ENCODE measurements around the gene IQCE. TPM values are rescaled to one million over a fixed set of nuclear protein-coding genes. Genes with fewer than 3 reads are reported as not detected.

The IQCE gene
- total and polyA plus RNA-seq, 2 experiments from 2014 or later = 11.8 to 13.3 TPM

DNA sequence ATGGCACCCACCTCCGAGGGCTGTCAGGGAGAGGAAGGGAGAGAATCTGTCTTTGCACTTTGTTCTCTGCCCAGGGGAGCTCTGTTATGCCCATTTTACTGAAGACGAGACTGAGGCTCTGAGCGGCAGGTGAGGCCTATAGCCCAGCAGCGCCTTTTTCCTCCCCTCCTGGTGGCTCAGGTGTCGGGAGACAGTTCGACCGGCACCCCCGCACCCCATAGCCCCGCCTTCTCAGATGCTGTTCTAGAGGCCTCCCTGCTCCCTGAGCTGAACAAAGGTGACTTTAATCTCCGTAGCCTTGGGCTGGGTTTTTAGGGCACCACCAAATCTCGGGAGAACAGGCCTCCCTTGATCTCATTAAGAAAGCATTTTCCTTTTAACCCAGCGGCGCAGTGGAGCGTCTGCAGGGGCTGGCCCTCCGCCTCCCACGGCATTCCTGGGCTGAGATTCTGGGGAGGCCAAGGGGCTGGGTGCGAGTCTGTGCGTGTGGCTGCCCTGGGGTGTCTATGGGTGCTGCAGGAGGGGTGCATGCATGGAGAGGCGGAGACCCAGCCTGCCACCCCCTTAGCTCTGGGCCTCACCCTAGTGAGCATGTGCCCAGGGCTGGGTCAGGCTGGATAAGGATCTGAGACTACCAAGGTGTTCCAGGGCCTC lies 35.9 kb upstream of the IQCE start:
- peak overlapping the region; percentile 81 for H3K4me2 ChIP-seq
- peaks cover 6% of the 10 kb centered on the region for H3K79me2 ChIP-seq
- no peaks in the 10 kb centered on the region for H3K9me3 ChIP-seq (ENCODE audit: low read depth)
- H3K27me3 ChIP-seq = peaks cover 20% of the 10 kb centered on the region
- TF ChIP-seq EZH2 (IDR thresholded peaks at IDR 0.05; ENCODE audit: borderline replicate concordance) (no peak), CTCF (IDR thresholded peaks at IDR 0.05; ENCODE audit: poor library complexity) (no peak), EZH2phosphoT487 (IDR thresholded peaks at IDR 0.05; ENCODE audit: low read depth, severe bottlenecking, unreplicated experiment) (no peak)
- H3K27ac ChIP-seq = peak overlapping the region; percentile 89
- peaks cover 46% of the 10 kb centered on the region for H3K4me1 ChIP-seq (ENCODE audit: insufficient read depth)
- H2AFZ ChIP-seq = no peak overlapping the region
- no peaks in the 10 kb centered on the region for H3K36me3 ChIP-seq (replicated peaks; ENCODE audit: insufficient read depth, low read depth)
- WGBS (ENCODE audit: low lambda C conversion rate, missing lambda C conversion rate) = 53% methylated on average over 19 of the region's 19 CpGs
- H4K20me1 ChIP-seq (ENCODE audit: insufficient read depth, poor library complexity, severe bottlenecking) = peaks cover 3% of the 10 kb centered on the region
- no peak overlapping the region for H3K4me3 ChIP-seq
- peak; percentile 73 for DNase-seq (ENCODE audit: low spot score)
- H3K9me2 ChIP-seq (replicated peaks; ENCODE audit: insufficient read depth) = no peaks in the 10 kb centered on the region

DNA sequence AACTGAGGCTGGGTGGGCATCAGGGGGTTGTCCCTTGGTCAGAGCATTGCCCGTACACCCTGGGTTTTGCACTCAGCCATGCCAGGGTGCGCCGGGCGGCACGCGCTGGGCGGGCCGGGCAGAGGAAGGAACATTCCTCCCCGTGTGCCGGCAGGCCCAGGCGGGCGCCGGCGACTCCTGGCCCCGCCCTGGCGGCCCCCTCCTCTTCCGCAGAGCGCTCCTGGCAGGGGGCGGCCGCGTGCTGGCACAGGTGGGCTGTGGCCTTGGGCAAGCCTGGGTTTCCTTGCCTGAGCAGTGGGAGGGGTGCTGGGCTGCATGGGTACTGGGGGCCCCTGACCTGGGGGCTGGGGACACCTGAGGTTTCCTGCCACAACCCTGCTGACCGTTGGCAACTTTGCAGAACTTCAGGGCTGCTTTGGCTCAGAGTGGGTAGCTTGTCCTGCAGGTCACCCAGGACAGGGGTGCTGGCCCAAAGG lies 35.3 kb upstream of the IQCE start:
- Histone ChIP-seq H3K4me2 (peak overlapping the region; percentile 81), H3K27me3 (peaks cover 14% of the 10 kb centered on the region), H3K27ac (peak overlapping the region; percentile 89), H3K79me2 (peaks cover 6% of the 10 kb centered on the region), H3K9me2 (replicated peaks; ENCODE audit: insufficient read depth) (no peaks in the 10 kb centered on the region), H3K4me3 (no peak overlapping the region), H2AFZ (no peak overlapping the region), H3K4me1 (ENCODE audit: insufficient read depth) (peaks cover 47% of the 10 kb centered on the region), H3K36me3 (replicated peaks; ENCODE audit: insufficient read depth, low read depth) (no peaks in the 10 kb centered on the region), H3K9me3 (ENCODE audit: low read depth) (no peaks in the 10 kb centered on the region), H4K20me1 (ENCODE audit: insufficient read depth, poor library complexity, severe bottlenecking) (peaks cover 3% of the 10 kb centered on the region)
- WGBS (ENCODE audit: low lambda C conversion rate, missing lambda C conversion rate) = 31% methylated on average over 22 of the region's 22 CpGs
- no peak for TF ChIP-seq CTCF (IDR thresholded peaks at IDR 0.05; ENCODE audit: poor library complexity)
- no peak for TF ChIP-seq EZH2 (IDR thresholded peaks at IDR 0.05; ENCODE audit: borderline replicate concordance)
- no peak for TF ChIP-seq EZH2phosphoT487 (IDR thresholded peaks at IDR 0.05; ENCODE audit: low read depth, severe bottlenecking, unreplicated experiment)
- no peak for DNase-seq (ENCODE audit: low spot score)

DNA sequence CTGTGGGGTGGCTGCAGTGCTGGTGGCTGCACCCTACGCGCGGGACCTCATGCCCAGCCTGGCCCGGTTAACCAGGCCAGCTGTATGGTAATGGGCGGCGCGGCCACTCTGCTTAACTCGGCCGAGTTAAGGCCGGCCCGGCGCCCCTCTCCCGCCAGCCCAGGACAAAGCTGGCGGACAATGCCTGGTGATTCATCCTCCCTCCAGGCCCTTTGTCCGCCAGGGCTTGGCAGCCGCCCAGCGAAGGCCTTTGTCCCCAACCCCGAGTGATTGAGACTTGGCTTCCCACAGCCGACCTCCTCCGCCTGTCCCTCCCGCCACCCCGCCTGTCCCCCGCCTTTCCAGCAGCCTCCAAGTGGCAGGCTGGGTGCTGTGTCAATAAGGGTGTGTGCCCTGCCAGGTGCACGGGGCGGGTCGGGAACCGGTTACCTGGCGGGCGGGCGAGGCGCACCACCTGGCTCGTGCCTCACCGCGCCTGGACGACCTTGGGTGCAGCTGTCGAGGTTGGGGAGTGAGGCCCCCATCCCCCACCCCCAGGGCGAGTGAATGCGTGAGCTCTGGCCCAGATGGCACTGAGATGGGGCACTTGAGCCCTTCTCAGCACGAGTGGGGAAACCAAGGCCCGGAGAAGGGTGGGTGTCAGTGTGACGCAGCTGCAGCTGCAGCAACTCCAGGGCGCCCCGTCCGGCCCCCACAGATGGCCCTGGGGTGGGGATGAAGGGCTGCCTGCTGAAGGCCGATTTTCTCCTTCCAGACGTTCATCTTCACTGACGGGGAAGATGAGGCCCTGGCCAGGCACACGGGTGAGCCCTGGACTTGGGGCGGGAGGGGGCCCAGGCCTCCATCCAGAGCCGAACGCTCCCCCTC lies 34.6 kb upstream of the IQCE start:
- 55% methylated on average over 30 of the region's 51 CpGs for WGBS (ENCODE audit: low lambda C conversion rate, missing lambda C conversion rate)
- no peak overlapping the region for H2AFZ ChIP-seq

More for the DNA sequence above, 34.6 kb upstream of the IQCE start:
- Histone ChIP-seq H3K4me3 (no peak overlapping the region), H3K9me3 (ENCODE audit: low read depth) (no peaks in the 10 kb centered on the region), H4K20me1 (ENCODE audit: insufficient read depth, poor library complexity, severe bottlenecking) (peaks cover 3% of the 10 kb centered on the region), H3K79me2 (peaks cover 6% of the 10 kb centered on the region), H3K4me1 (ENCODE audit: insufficient read depth) (peaks cover 47% of the 10 kb centered on the region), H3K4me2 (peak overlapping the region; percentile 81), H3K27ac (peak overlapping the region; percentile 89), H3K36me3 (replicated peaks; ENCODE audit: insufficient read depth, low read depth) (no peaks in the 10 kb centered on the region), H3K27me3 (peaks cover 9% of the 10 kb centered on the region), H3K9me2 (replicated peaks; ENCODE audit: insufficient read depth) (no peaks in the 10 kb centered on the region)
- peak; percentile 87 for DNase-seq (ENCODE audit: low spot score)
- TF ChIP-seq EZH2 (IDR thresholded peaks at IDR 0.05; ENCODE audit: borderline replicate concordance) = no peak
- no peak for TF ChIP-seq CTCF (IDR thresholded peaks at IDR 0.05; ENCODE audit: poor library complexity)
- no peak for TF ChIP-seq EZH2phosphoT487 (IDR thresholded peaks at IDR 0.05; ENCODE audit: low read depth, severe bottlenecking, unreplicated experiment)
